Calu3 (cell line): ENCODE results near the gene SPACA7. TPM values are rescaled to one million over a fixed set of nuclear protein-coding genes. Genes with fewer than 3 reads are reported as not detected.

ENCODE experiments used
- BruUV-seq: library from RNA; stranded (reverse); fragments of 400-500 nt; replicated peaks from 2 replicates; lab custom pipeline; 2021; lab: Mats Ljungman, UMichigan
- CTCF ChIA-PET: fragments of 300-600 bp; sonication (Branson Sonifier 250); formaldehyde crosslinking; loops from one replicate; lab custom pipeline; 2022; ENCODE audit warnings: antibody characterized with exemption; lab: Charles Lee
- DNase-seq: peaks from one replicate; pipeline ENCODE4 v3.0.0; 2022
- H3K27ac Mint-ChIP-seq: one replicate; pipeline ENCODE4 v1.8.0; 2022; ENCODE audit warnings: mixed read lengths; ENCODE audit not compliant: unreplicated experiment
- H3K27me3 Mint-ChIP-seq: one replicate; pipeline ENCODE4 v1.8.0; 2022; ENCODE audit warnings: mixed read lengths; ENCODE audit not compliant: unreplicated experiment
- H3K36me3 Mint-ChIP-seq: one replicate; pipeline ENCODE4 v1.8.0; 2022; ENCODE audit warnings: mild to moderate bottlenecking, moderate library complexity, mixed read lengths; ENCODE audit not compliant: insufficient read depth, unreplicated experiment
- H3K4me1 Mint-ChIP-seq: one replicate; pipeline ENCODE4 v1.8.0; 2022; ENCODE audit warnings: mild to moderate bottlenecking, low read depth, mixed read lengths; ENCODE audit not compliant: unreplicated experiment
- H3K4me3 Mint-ChIP-seq: one replicate; pipeline ENCODE4 v1.8.0; 2022; ENCODE audit warnings: mild to moderate bottlenecking, low read depth, moderate library complexity, mixed read lengths; ENCODE audit not compliant: unreplicated experiment
- H3K9me3 Mint-ChIP-seq: one replicate; pipeline ENCODE4 v1.8.0; 2022; ENCODE audit warnings: low read depth, mixed read lengths; ENCODE audit not compliant: unreplicated experiment
- intact Hi-C: fragments of 100-400 bp; cut with micrococcal nuclease; formaldehyde crosslinking; loops from one replicate; pipeline ENCODE4 v1.10.0; 2022; ENCODE audit not compliant: unreplicated experiment
- total RNA-seq: library from RNA; stranded (reverse); gene quantifications from 2 replicates; pipeline ENCODE4 v1.2.3, GENCODE V29; 2022
- TF ChIP-seq, protein P1 (sequence below): fragments of 200-600 bp; IDR thresholded peaks from one replicate; pipeline ENCODE4 v1.8.0; 2022; ENCODE audit warnings: antibody characterized with exemption; ENCODE audit not compliant: unreplicated experiment

SPACA7 gene
- total RNA-seq, 1 experiment from 2014 or later = not detected

DNA sequence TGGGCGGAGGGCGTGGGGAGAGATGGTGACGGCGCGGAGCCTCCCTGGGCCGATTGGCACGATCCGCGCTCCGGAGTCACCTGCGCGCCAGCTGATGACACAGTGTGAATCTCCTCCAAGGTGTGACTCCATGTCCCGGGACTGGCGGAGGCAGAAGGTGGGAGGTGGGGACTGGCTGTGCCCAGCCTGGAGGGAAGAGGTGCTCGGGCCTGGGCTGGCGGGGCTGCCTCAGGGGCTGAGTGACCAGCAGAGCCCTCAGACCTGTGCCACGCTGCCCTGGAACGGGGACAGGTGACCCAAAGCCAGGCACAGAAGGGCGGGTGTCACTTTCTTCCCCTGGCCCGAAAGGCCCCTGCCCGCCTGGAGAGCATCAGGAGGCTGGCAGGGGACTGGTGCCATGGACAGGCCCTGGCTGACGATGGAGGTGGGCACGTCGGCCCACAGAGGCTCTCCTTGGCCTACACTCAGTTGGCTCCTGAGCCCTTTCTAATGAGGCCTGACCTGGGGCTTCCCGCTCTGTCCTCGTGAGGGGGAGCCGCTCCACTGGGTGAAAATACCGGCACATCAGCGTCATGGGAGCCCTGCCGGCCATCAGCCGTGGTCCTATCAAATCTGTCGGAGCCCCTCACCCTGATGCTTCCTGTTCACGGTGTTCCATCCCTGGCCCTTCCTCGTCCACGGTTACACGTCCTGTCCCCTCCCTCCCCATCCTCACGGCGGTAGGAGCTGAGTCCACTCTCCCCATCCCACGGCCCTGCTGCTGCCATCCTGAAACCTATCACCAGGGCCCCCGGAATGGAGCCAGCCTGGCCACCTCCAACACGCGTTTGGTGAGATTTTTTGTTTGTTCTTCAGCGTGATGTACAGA lies 75.6 kb downstream of the SPACA7 start:
- Mint-ChIP-seq H3K9me3 (no peaks in the 10 kb centered on the region), H3K27ac (no peak overlapping the region), H3K36me3 (no peaks in the 10 kb centered on the region), H3K27me3 (peaks cover 30% of the 10 kb centered on the region), H3K4me3 (no peak overlapping the region), H3K4me1 (no peaks in the 10 kb centered on the region)
- CTCF ChIA-PET = no interaction called here
- TF ChIP-seq, protein P1, sequence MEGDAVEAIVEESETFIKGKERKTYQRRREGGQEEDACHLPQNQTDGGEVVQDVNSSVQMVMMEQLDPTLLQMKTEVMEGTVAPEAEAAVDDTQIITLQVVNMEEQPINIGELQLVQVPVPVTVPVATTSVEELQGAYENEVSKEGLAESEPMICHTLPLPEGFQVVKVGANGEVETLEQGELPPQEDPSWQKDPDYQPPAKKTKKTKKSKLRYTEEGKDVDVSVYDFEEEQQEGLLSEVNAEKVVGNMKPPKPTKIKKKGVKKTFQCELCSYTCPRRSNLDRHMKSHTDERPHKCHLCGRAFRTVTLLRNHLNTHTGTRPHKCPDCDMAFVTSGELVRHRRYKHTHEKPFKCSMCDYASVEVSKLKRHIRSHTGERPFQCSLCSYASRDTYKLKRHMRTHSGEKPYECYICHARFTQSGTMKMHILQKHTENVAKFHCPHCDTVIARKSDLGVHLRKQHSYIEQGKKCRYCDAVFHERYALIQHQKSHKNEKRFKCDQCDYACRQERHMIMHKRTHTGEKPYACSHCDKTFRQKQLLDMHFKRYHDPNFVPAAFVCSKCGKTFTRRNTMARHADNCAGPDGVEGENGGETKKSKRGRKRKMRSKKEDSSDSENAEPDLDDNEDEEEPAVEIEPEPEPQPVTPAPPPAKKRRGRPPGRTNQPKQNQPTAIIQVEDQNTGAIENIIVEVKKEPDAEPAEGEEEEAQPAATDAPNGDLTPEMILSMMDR = no peak
- DNase-seq = no peak
- BruUV-seq = no TSS peak
- intact Hi-C loops = no loop called here

DNA sequence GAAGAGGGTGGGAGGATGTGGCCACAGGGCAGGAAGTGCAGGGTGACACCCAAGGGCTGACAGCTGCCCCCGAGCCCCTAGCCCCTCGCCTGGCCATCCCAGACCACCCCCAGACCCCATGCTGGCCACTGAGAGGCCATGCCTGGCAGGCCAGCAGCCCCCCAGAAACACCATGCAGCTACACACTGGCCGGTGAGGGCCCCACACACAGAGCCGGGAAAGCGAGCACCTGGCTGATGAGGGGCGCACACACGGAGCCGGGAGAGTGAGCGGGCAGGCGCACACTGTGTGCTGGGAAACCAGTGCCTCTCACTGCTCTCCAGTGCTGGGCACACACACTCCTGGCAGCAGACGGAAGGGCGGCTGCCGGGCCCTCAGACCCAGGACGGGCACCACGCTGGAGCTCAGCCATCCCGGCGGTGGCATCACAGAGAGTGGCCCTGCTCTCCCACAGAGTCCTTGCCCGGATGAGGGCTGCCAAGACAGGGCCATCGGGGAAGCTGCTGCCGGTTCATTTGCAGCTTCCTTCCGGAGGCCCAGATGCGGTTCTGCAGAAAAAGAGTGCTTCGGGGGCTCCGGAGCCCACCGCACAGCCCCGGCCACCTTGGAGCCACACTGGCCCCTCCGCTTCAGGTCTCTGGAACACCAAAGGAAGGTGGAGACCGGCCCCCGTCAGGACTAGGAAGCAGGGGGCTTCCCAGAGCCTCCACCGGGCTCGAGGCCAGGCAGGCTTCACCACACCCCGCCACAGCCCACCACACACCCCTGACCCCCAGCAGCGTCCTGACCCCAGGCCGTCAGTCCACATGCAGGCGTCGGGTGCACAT lies 76.4 kb downstream of the SPACA7 start:
- H3K27ac Mint-ChIP-seq = no peak overlapping the region
- H3K9me3 Mint-ChIP-seq = no peaks in the 10 kb centered on the region
- no peaks in the 10 kb centered on the region for H3K36me3 Mint-ChIP-seq
- DNase-seq = no peak
- peaks cover 21% of the 10 kb centered on the region for H3K27me3 Mint-ChIP-seq
- no peak overlapping the region for H3K4me3 Mint-ChIP-seq
- TF ChIP-seq, protein P1 = no peak
- no TSS peak for BruUV-seq
- no peaks in the 10 kb centered on the region for H3K4me1 Mint-ChIP-seq
- CTCF ChIA-PET = no interaction called here
- intact Hi-C loops = no loop called here

DNA sequence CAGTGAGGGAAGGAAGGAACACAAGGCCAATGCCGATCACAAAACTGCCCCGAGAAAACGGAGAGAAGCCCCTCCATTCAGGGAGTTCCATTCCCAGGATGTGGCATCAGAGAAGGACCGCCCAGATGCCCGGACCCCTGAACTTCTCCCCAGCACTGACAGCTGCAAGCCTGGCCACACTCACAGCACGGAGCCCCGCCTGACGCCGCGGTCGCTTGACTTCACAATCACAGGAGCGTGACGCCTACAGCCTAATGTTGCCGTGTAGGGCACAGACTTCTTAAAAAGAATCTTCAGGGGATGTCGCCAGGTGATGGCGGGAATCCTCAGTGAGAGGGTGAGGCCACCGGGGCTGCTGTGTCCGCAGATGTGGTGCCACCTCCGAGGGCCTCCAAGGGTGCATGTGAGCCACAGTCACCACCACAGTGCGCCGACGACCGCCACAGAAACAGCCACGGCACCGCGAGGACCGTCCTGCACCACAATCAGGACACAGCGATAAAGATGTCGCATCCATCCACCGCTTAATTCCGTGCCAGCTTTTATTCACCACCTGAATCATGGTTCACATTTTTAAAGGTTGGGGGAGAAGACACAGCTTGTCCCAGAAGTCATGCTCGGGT lies 77.2 kb downstream of the SPACA7 start:
- CTCF ChIA-PET = no interaction called here
- no peak overlapping the region for H3K27ac Mint-ChIP-seq
- peaks cover 18% of the 10 kb centered on the region for H3K27me3 Mint-ChIP-seq
- TF ChIP-seq, protein P1 = no peak
- H3K4me3 Mint-ChIP-seq = no peak overlapping the region
- DNase-seq = no peak
- intact Hi-C loops = no loop called here
- H3K36me3 Mint-ChIP-seq = no peaks in the 10 kb centered on the region
- no peaks in the 10 kb centered on the region for H3K9me3 Mint-ChIP-seq
- BruUV-seq = no TSS peak
- no peaks in the 10 kb centered on the region for H3K4me1 Mint-ChIP-seq

DNA sequence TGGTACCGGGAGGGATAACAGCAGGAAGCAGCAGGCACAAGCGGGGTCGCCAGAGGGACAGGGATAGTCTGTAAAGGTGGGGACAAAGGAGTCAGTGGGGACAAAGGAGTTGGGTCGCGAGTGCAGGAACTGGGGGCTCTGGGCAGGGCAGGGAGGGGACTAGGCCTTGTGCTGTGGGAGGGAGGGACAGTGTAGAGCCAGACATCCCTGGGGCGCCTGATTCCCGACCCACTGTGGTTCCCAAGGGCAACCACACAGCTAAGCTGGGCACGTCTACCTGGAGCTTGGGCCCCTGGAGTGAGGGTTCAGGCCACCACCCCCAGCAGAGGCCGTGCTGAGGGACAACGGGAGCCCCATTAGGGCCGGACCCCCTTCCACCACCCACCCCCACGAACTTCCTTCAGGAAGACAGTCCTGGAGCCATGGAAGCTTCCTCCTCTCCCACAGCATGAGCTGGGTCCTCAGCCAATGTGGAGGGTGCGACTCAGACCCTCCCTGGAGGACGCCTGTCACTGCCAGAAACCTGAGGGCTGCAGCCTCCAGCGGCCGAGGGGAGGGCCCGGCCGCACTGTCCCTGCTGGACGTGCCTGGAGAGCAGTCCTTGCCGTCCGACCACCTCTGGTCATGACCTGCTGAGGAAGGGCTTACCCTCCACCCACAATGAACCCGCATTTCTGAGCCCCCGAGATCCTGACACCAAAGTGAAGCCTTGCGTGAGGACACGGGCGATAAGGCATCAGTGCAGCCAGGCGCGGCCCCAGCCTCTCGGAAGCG lies 77.9 kb downstream of the SPACA7 start:
- no peaks in the 10 kb centered on the region for H3K36me3 Mint-ChIP-seq
- no peaks in the 10 kb centered on the region for H3K4me1 Mint-ChIP-seq
- CTCF ChIA-PET = no interaction called here
- no TSS peak for BruUV-seq
- peaks cover 18% of the 10 kb centered on the region for H3K27me3 Mint-ChIP-seq
- H3K4me3 Mint-ChIP-seq = no peak overlapping the region
- no peak for DNase-seq
- H3K27ac Mint-ChIP-seq = no peak overlapping the region
- no peaks in the 10 kb centered on the region for H3K9me3 Mint-ChIP-seq
- TF ChIP-seq, protein P1 = no peak
- intact Hi-C loops = no loop called here
